HEK293 (cell line): ENCODE data around the gene PFN1.

Experiments
- CTCF ChIA-PET: fragments of 350-600 bp; formaldehyde crosslinking; extraction: SDS; loops from one replicate; lab custom pipeline; 2021; ENCODE audit warnings: antibody characterized with exemption; lab: Yijun Ruan, JAX
- POLR2A ChIA-PET: fragments of 300-600 bp; formaldehyde crosslinking; extraction: SDS; loops from one replicate; lab custom pipeline; 2020; ENCODE audit warnings: antibody characterized with exemption, inconsistent platforms; lab: Yijun Ruan, JAX
- H3K27ac ChIP-seq: fragments of 200-500 bp; sonication (Bioruptor generic); 2 replicates; pipeline ENCODE4 v1.5.1; 2014; ENCODE audit warnings: low read depth, low read length, control low read depth, inconsistent platforms; ENCODE audit errors: extremely low read depth
- H3K36me3 ChIP-seq, 2 experiments: fragments of 200-500 bp in 1 of 2; sonication (Bioruptor generic) in 1 of 2; 1 replicate in 1 of 2; 2 replicates in 1 of 2; pipeline ENCODE4 v1.5.1; 2014 to 2017; ENCODE audit warnings: inconsistent platforms in 2 of 2, low read length in 2 of 2; ENCODE audit not compliant: control insufficient read depth in 2 of 2, insufficient read depth in 1 of 2
- H3K4me1 ChIP-seq: fragments of 200-500 bp; sonication (Bioruptor generic); 2 replicates; pipeline ENCODE4 v1.5.1; 2014; ENCODE audit warnings: mild to moderate bottlenecking, low read length, inconsistent platforms; ENCODE audit not compliant: control insufficient read depth, insufficient read depth
- H3K4me3 ChIP-seq: 2 replicates; pipeline ENCODE4 v1.5.1; 2011; ENCODE audit warnings: low read depth, mild to moderate bottlenecking, control low read depth, low read length, moderate library complexity
- H3K9me3 ChIP-seq: fragments of 200-500 bp; sonication (Bioruptor generic); 2 replicates; pipeline ENCODE4 v1.5.1; 2014; ENCODE audit warnings: low read depth, low read length, inconsistent platforms; ENCODE audit not compliant: control insufficient read depth, insufficient read depth
- BCL6B ChIP-seq: fragments of 450-650 bp; formaldehyde crosslinking; IDR thresholded peaks from 2 replicates; pipeline ENCODE4 v1.5.1; 2017; ENCODE audit warnings: missing biosample characterization, missing genetic modification characterization
- GLIS2 ChIP-seq: fragments of 450-650 bp; formaldehyde crosslinking; IDR thresholded peaks from 2 replicates; pipeline ENCODE4 v1.5.1; 2016; ENCODE audit warnings: missing biosample characterization, missing genetic modification characterization
- KLF16 ChIP-seq: fragments of 450-650 bp; formaldehyde crosslinking; IDR thresholded peaks from 2 replicates; pipeline ENCODE4 v1.5.1; 2017; ENCODE audit warnings: missing biosample characterization, missing genetic modification characterization
- PRDM10 ChIP-seq: fragments of 450-650 bp; formaldehyde crosslinking; IDR thresholded peaks from 2 replicates; pipeline ENCODE4 v1.5.1; 2016; ENCODE audit warnings: missing biosample characterization, missing genetic modification characterization
- SCRT1 ChIP-seq: fragments of 450-650 bp; formaldehyde crosslinking; IDR thresholded peaks from 2 replicates; pipeline ENCODE4 v1.5.1; 2016; ENCODE audit warnings: missing biosample characterization, missing genetic modification characterization, borderline replicate concordance
- SP2 ChIP-seq: fragments of 450-650 bp; formaldehyde crosslinking; IDR thresholded peaks from 2 replicates; pipeline ENCODE4 v1.5.1; 2016; ENCODE audit warnings: missing biosample characterization, missing genetic modification characterization
- YY2 ChIP-seq: fragments of 450-650 bp; formaldehyde crosslinking; IDR thresholded peaks from 2 replicates; pipeline ENCODE4 v1.5.1; 2016; ENCODE audit warnings: missing biosample characterization, missing genetic modification characterization
- ZBTB17 ChIP-seq: fragments of 450-650 bp; formaldehyde crosslinking; IDR thresholded peaks from 2 replicates; pipeline ENCODE4 v1.5.1; 2016; ENCODE audit warnings: missing biosample characterization, missing genetic modification characterization
- ZBTB48 ChIP-seq: fragments of 450-650 bp; formaldehyde crosslinking; IDR thresholded peaks from 2 replicates; pipeline ENCODE4 v1.5.1; 2016; ENCODE audit warnings: missing biosample characterization, missing genetic modification characterization
- ZBTB6 ChIP-seq: fragments of 450-650 bp; formaldehyde crosslinking; IDR thresholded peaks from 2 replicates; pipeline ENCODE4 v1.5.1; 2017; ENCODE audit warnings: missing biosample characterization, missing genetic modification characterization
- ZFP69B ChIP-seq: fragments of 450-650 bp; formaldehyde crosslinking; IDR thresholded peaks from 2 replicates; pipeline ENCODE4 v1.5.1; 2016; ENCODE audit warnings: missing biosample characterization, missing genetic modification characterization
- ZNF121 ChIP-seq: fragments of 450-650 bp; formaldehyde crosslinking; IDR thresholded peaks from 2 replicates; pipeline ENCODE4 v1.5.1; 2016; ENCODE audit warnings: missing biosample characterization, missing genetic modification characterization
- ZNF239 ChIP-seq: fragments of 450-650 bp; formaldehyde crosslinking; IDR thresholded peaks from 2 replicates; pipeline ENCODE4 v1.5.1; 2016; ENCODE audit warnings: missing biosample characterization, missing genetic modification characterization
- ZNF324 ChIP-seq: fragments of 450-650 bp; formaldehyde crosslinking; IDR thresholded peaks from 2 replicates; pipeline ENCODE4 v1.5.1; 2016; ENCODE audit warnings: missing biosample characterization, missing genetic modification characterization
- ZNF37A ChIP-seq: fragments of 450-650 bp; IDR thresholded peaks from 2 replicates; pipeline ENCODE4 v1.5.1; 2018; ENCODE audit warnings: missing biosample characterization, missing genetic modification characterization
- ZNF426 ChIP-seq: fragments of 450-650 bp; formaldehyde crosslinking; IDR thresholded peaks from 2 replicates; pipeline ENCODE4 v1.5.1; 2017; ENCODE audit warnings: missing biosample characterization, missing genetic modification characterization, mild to moderate bottlenecking, inconsistent platforms, moderate library complexity
- ZNF433 ChIP-seq: fragments of 450-650 bp; formaldehyde crosslinking; IDR thresholded peaks from 2 replicates; pipeline ENCODE4 v1.5.1; 2016; ENCODE audit warnings: missing biosample characterization, missing genetic modification characterization, low read depth
- ZNF560 ChIP-seq: fragments of 450-650 bp; formaldehyde crosslinking; IDR thresholded peaks from 2 replicates; pipeline ENCODE4 v1.5.1; 2017; ENCODE audit warnings: missing biosample characterization, missing genetic modification characterization, borderline replicate concordance
- ZNF561 ChIP-seq: fragments of 450-650 bp; IDR thresholded peaks from 2 replicates; pipeline ENCODE4 v1.5.1; 2018; ENCODE audit warnings: missing biosample characterization, missing genetic modification characterization, borderline replicate concordance
- ZNF610 ChIP-seq: fragments of 450-650 bp; formaldehyde crosslinking; IDR thresholded peaks from 2 replicates; pipeline ENCODE4 v1.5.1; 2016; ENCODE audit warnings: missing biosample characterization, missing genetic modification characterization, borderline replicate concordance
- ZNF639 ChIP-seq: fragments of 450-650 bp; formaldehyde crosslinking; IDR thresholded peaks from 2 replicates; pipeline ENCODE4 v1.5.1; 2016; ENCODE audit warnings: missing biosample characterization, missing genetic modification characterization
- ZNF645 ChIP-seq: fragments of 450-650 bp; formaldehyde crosslinking; IDR thresholded peaks from 2 replicates; pipeline ENCODE4; 2016; ENCODE audit warnings: missing biosample characterization, missing genetic modification characterization
- ZNF658 ChIP-seq: fragments of 450-650 bp; formaldehyde crosslinking; IDR thresholded peaks from 2 replicates; pipeline ENCODE4; 2016; ENCODE audit warnings: missing biosample characterization, missing genetic modification characterization
- ZNF747 ChIP-seq: fragments of 450-650 bp; formaldehyde crosslinking; IDR thresholded peaks from 2 replicates; pipeline ENCODE4 v1.5.1; 2016; ENCODE audit warnings: missing biosample characterization, missing genetic modification characterization
- ZNF776 ChIP-seq: fragments of 450-650 bp; formaldehyde crosslinking; IDR thresholded peaks from 2 replicates; pipeline ENCODE4 v1.5.0; 2017; ENCODE audit warnings: missing biosample characterization, missing genetic modification characterization, borderline replicate concordance
- ZNF791 ChIP-seq: fragments of 450-650 bp; formaldehyde crosslinking; IDR thresholded peaks from 2 replicates; pipeline ENCODE4 v1.5.1; 2016; ENCODE audit warnings: missing biosample characterization, missing genetic modification characterization
- ZNF837 ChIP-seq: fragments of 450-650 bp; formaldehyde crosslinking; IDR thresholded peaks from 2 replicates; pipeline ENCODE4 v1.5.1; 2016; ENCODE audit warnings: missing biosample characterization, missing genetic modification characterization
- ZSCAN18 ChIP-seq: fragments of 450-650 bp; formaldehyde crosslinking; IDR thresholded peaks from 2 replicates; pipeline ENCODE4 v1.5.1; 2016; ENCODE audit warnings: missing biosample characterization, missing genetic modification characterization

The PFN1 gene

GRCh38 chr17:4931963-4932362 is 16.4 kb downstream of the PFN1 start, which contains the start of gene GP1BA:
GP1BA (plus strand) TSS chr17:4932277; CDS start chr17:4932605, 328 bp downstream.
- ChIA-PET POLR2A (interaction anchor here (1.0 to 1.6 kb wide), 2 partner anchors 12 to 35 kb away, joined by 3 to 8 read pairs; partner anchors contain the start of gene SPAG7), CTCF (no interaction called here)
- Histone ChIP-seq H3K36me3 (peaks cover 8 to 40% of the 10 kb centered on the region in 2 experiments; a peak in 2 of 3 replicates), H3K4me1 (no peaks in the 10 kb centered on the region; the same call in 1 of the 2 replicates), H3K9me3 (no peaks in the 10 kb centered on the region), H3K27ac (0 out of 2 replicates have a peak within 1 kb of the TSS, but pooled peaks have one; percentile 9), H3K4me3 (no peak within 1 kb of the TSS)
- TF ChIP-seq ZNF610 (tag by site-specific recombination), result no peak
- TF ChIP-seq ZNF837 (tag by site-specific recombination), result no peak
- no peak for TF ChIP-seq SCRT1
- no peak for TF ChIP-seq SP2 (tag by site-specific recombination)
- no peak for TF ChIP-seq ZSCAN18
- TF ChIP-seq ZBTB6 (tag by site-specific recombination), result no peak
- TF ChIP-seq ZNF776 (tag by site-specific recombination), result no peak
- no peak for TF ChIP-seq ZNF747
- no peak for TF ChIP-seq ZNF37A
- TF ChIP-seq ZNF433 (tag by site-specific recombination), result no peak
- no peak for TF ChIP-seq ZNF121 (tag by site-specific recombination)
- TF ChIP-seq ZBTB48 (tag by site-specific recombination), result no peak
- no peak for TF ChIP-seq ZNF239
- TF ChIP-seq ZNF560 (tag by site-specific recombination), result no peak
- no peak for TF ChIP-seq ZNF645 (tag by site-specific recombination)
- no peak for TF ChIP-seq ZNF639
- TF ChIP-seq ZNF561, result no peak
- no peak for TF ChIP-seq ZBTB17 (tag by site-specific recombination)
- no peak for TF ChIP-seq ZNF324 (tag by site-specific recombination)

- ChIA-PET CTCF (no interaction called here), POLR2A (interaction anchor here (0.9 to 2.3 kb wide), 2 partner anchors 11 to 38 kb away, joined by 3 to 13 read pairs; partner anchors contain the start of genes RNF167, SLC25A11 and SPAG7)
- no peaks in the 10 kb centered on the region; the same call in 1 of the 2 replicates for H3K4me1 ChIP-seq
- H3K9me3 ChIP-seq, result no peaks in the 10 kb centered on the region
- H3K27ac ChIP-seq, result no peak overlapping the region
- H3K4me3 ChIP-seq, result no peak overlapping the region
- H3K36me3 ChIP-seq, result peaks cover 4 to 23% of the 10 kb centered on the region in 2 experiments; a peak in 2 of 3 replicates
- no peak for TF ChIP-seq YY2 (tag by site-specific recombination)
- TF ChIP-seq PRDM10 (tag by site-specific recombination), result no peak
- TF ChIP-seq ZNF791 (tag by site-specific recombination), result no peak
- no peak for TF ChIP-seq ZNF658 (tag by site-specific recombination)
- no peak for TF ChIP-seq ZFP69B (tag by site-specific recombination)
- no peak for TF ChIP-seq KLF16 (tag by site-specific recombination)
- no peak for TF ChIP-seq ZNF426 (tag by site-specific recombination)
- no peak for TF ChIP-seq GLIS2
- TF ChIP-seq BCL6B, result no peak
Measured at GRCh38 chr17:4928881-4929280, 19.4 kb downstream of the PFN1 start.
